Liver (tissue), 10 donors: ENCODE measurements around the gene PADI3. TPM values are rescaled to one million over a fixed set of nuclear protein-coding genes. Genes with fewer than 3 reads are reported as not detected.

Source experiments
- DNase-seq: peaks from one replicate; pipeline ENCODE4 v3.0.0-alpha.2; 2017; ENCODE audit warnings: low spot score
- H3K27ac ChIP-seq, 2 donors: one replicate each; pipeline ENCODE4 v1.7.0; 2013; ENCODE audit warnings: inconsistent platforms in 2 of 2, low read length in 2 of 2, control low read depth in 1 of 2, low read depth in 1 of 2, mild to moderate bottlenecking in 1 of 2
- H3K27me3 ChIP-seq, 4 donors: one replicate each; pipeline versions ENCODE4 v1.6.1 to v1.7.0; 2013; ENCODE audit warnings: low read length in 3 of 4, inconsistent platforms in 1 of 4, mild to moderate bottlenecking in 1 of 4, moderate library complexity in 1 of 4; ENCODE audit not compliant: control insufficient read depth in 4 of 4, insufficient read depth in 4 of 4
- H3K36me3 ChIP-seq, 4 donors: one replicate each; pipeline versions ENCODE4 v1.6.1 to v1.7.0; 2013; ENCODE audit warnings: low read length in 3 of 4, mild to moderate bottlenecking in 3 of 4, low read depth in 1 of 4, moderate library complexity in 1 of 4; ENCODE audit not compliant: control insufficient read depth in 4 of 4, insufficient read depth in 3 of 4
- H3K4me1 ChIP-seq, 4 donors: one replicate each; pipeline versions ENCODE4 v1.6.1 to v1.7.0; 2013; ENCODE audit warnings: low read length in 3 of 4, mild to moderate bottlenecking in 3 of 4, moderate library complexity in 1 of 4; ENCODE audit not compliant: control insufficient read depth in 4 of 4, insufficient read depth in 4 of 4
- H3K4me3 ChIP-seq, 3 donors: one replicate each; pipeline versions ENCODE4 v1.6.1 to v1.7.0; 2013; ENCODE audit warnings: low read length in 3 of 3, control low read depth in 1 of 3, low read depth in 1 of 3, mild to moderate bottlenecking in 1 of 3
- H3K9ac ChIP-seq, 2 donors: one replicate each; pipeline ENCODE4 v1.7.0; 2013; ENCODE audit warnings: low read length in 2 of 2, mild to moderate bottlenecking in 2 of 2, moderate library complexity in 2 of 2, control low read depth in 1 of 2, low read depth in 1 of 2
- H3K9me3 ChIP-seq, 4 donors: one replicate each; pipeline versions ENCODE4 v1.6.1 to v1.7.0; 2013; ENCODE audit warnings: low read length in 3 of 4; ENCODE audit not compliant: control insufficient read depth in 4 of 4
- HNF4A ChIP-seq, 2 donors: conservative IDR thresholded peaks; 2 replicates each; pipeline ENCODE4 v1.6.1; 2016; ENCODE audit warnings: antibody characterized with exemption in 2 of 2, mild to moderate bottlenecking in 2 of 2
- JUND ChIP-seq, 2 donors: IDR thresholded peaks; 2 replicates each; pipeline ENCODE4 v1.6.1; 2016; ENCODE audit warnings: antibody characterized with exemption in 2 of 2
- NR2F2 ChIP-seq: IDR thresholded peaks from 2 replicates; pipeline ENCODE4 v1.6.1; 2016; ENCODE audit warnings: antibody characterized with exemption
- RXRA ChIP-seq, 2 donors: IDR thresholded peaks; 2 replicates each; pipeline ENCODE4 v1.6.1; 2017 to 2018; ENCODE audit warnings: antibody characterized with exemption in 2 of 2, mild to moderate bottlenecking in 1 of 2
- ZBTB33 ChIP-seq: IDR thresholded peaks from 2 replicates; pipeline ENCODE4 v1.6.1; 2016; ENCODE audit warnings: antibody characterized with exemption
- WGBS: extraction: QIAGEN DNeasy Blood & Tissue Kit; methylation state at CpG from one replicate; pipeline ENCODE4 v1.1.7; 2013; 5-methylcytosine and 5-hydroxymethylcytosine counted together
- polyA plus RNA-seq, 2 donors: library from polyadenylated mRNA; stranded (reverse) in 1 of 2; unstranded in 1 of 2; fragments of 200-250 nt in 1 of 2; fragments of >200 nt in 1 of 2; fragmentation: Nextera tagmentation in 1 of 2; extraction: Ambion mirVana in 1 of 2; gene quantifications; one replicate each; pipeline versions ENCODE4 v1.2.1 to v1.2.3, GENCODE V29; 2013 to 2015
- small RNA-seq: library from RNA; depleted of rRNA; stranded (forward); fragments of <200 nt; gene quantifications from one replicate; pipeline ENCODE3, GENCODE V24; 2014
- total RNA-seq, 2 donors: library from RNA; depleted of rRNA; stranded (reverse); fragments of >200 nt; gene quantifications; one replicate each; pipeline ENCODE4 v1.2.3, GENCODE V29; 2014
- donor health status: healthy.
- donor health status: healthy.
- donor health status: healthy.
- donor health status: healthy.
- donor health status: healthy.

The PADI3 gene
- total and polyA plus RNA-seq, 4 donors: not detected

GRCh38 chr1:17333081-17333480 is 84.2 kb downstream of the PADI3 start:
- Histone ChIP-seq H3K27me3 (peaks cover 0 to 5% (median 0%) of the 10 kb centered on the region in 4 donors), H3K4me1 (no peaks in the 10 kb centered on the region), H3K9me3 (peaks cover 0 to 11% (median 0%) of the 10 kb centered on the region in 4 donors), H3K27ac (no peak overlapping the region), H3K36me3 (no peaks in the 10 kb centered on the region), H3K9ac (no peak overlapping the region), H3K4me3 (no peak overlapping the region)
- whole genome bisulfite sequencing: 87% methylated on average over 8 of the region's 8 CpGs
- DNase-seq: no peak
- TF ChIP-seq JUND (IDR thresholded peaks at IDR 0.05): no peak
- no peak for TF ChIP-seq NR2F2
- no peak for TF ChIP-seq ZBTB33
- no peak for TF ChIP-seq RXRA (IDR thresholded peaks at IDR 0.05)
- no peak for TF ChIP-seq HNF4A (conservative IDR thresholded peaks at IDR 0.05)

Small RNA genes within 50 kb of the gene (small RNA-seq; reads per million reads assigned to genes)
- gene MIR3972: not detected

Other genes with a start within 250 kb of the PADI3 start
- gene ATP13A2, start 237.2 kb upstream of the PADI3 start, total RNA-seq: 10 to 100 TPM in 1 of 2 donors, 1 to 10 TPM in 1; 9.9 to 12.2 TPM
- gene ATP13A2, start 237.2 kb upstream of the PADI3 start, polyA plus RNA-seq: 1 to 10 TPM; 2.4 to 6.3 TPM
- 100 to 1,000 TPM in 1 of 2 donors, 10 to 100 TPM in 1; 73.9 to 138 TPM for gene SDHB, start 195.1 kb upstream of the PADI3 start, total RNA-seq
- gene SDHB, start 195.1 kb upstream of the PADI3 start, polyA plus RNA-seq: 100 to 1,000 TPM; 206 to 279 TPM
- 1 to 10 TPM; 1.6 to 2.4 TPM for gene PADI2, start 129.6 kb upstream of the PADI3 start, total RNA-seq
- under 1 TPM; 0.25 to 0.32 TPM for gene PADI2, start 129.6 kb upstream of the PADI3 start, polyA plus RNA-seq
- 1 to 10 TPM in 1 of 2 donors, not detected in 1; 4.9 TPM for gene PADI1, start 44.0 kb upstream of the PADI3 start, total RNA-seq
- not detected for gene PADI1, start 44.0 kb upstream of the PADI3 start, polyA plus RNA-seq
- 1 to 10 TPM; 1.3 to 6.1 TPM for gene PADI4, start 59.1 kb downstream of the PADI3 start, total RNA-seq
- under 1 TPM; 0.32 to 0.54 TPM for gene PADI4, start 59.1 kb downstream of the PADI3 start, polyA plus RNA-seq
- gene PADI6, start 123.1 kb downstream of the PADI3 start, total RNA-seq: not detected
- not detected for gene PADI6, start 123.1 kb downstream of the PADI3 start, polyA plus RNA-seq
- 10 to 100 TPM in 1 of 2 donors, 1 to 10 TPM in 1; 8.6 to 36.7 TPM for gene RCC2, start 190.6 kb downstream of the PADI3 start, total RNA-seq
- gene RCC2, start 190.6 kb downstream of the PADI3 start, polyA plus RNA-seq: 1 to 10 TPM; 2.1 to 7.6 TPM